HAP-1 (cell line): ENCODE results near the gene ITGBL1.

ENCODE experiments used
- DNase-seq, 2 experiments: peaks; one replicate each; pipeline ENCODE4 v3.0.0-alpha.2; 2016 to 2020; ENCODE audit warnings: low spot score in 2 of 2
- H3K27me3 ChIP-seq: fragments of 250-450 bp; sonication (Bioruptor Pico); 2 replicates; pipeline ENCODE4 v1.5.1; 2020; ENCODE audit warnings: low read depth, mild to moderate bottlenecking, moderate library complexity
- H3K36me3 ChIP-seq: fragments of 250-450 bp; sonication (Bioruptor Pico); replicated peaks from 2 replicates; pipeline ENCODE4 v1.5.1; 2020; ENCODE audit warnings: mild to moderate bottlenecking
- H3K4me1 ChIP-seq: fragments of 250-450 bp; sonication (Bioruptor Pico); 2 replicates; pipeline ENCODE4 v1.5.1; 2020; ENCODE audit warnings: mild to moderate bottlenecking
- H3K4me3 ChIP-seq: fragments of 250-450 bp; sonication (Bioruptor Pico); 2 replicates; pipeline ENCODE4 v1.5.1; 2020; ENCODE audit warnings: mild to moderate bottlenecking, moderate library complexity
- H3K9me3 ChIP-seq: fragments of 250-450 bp; sonication (Bioruptor Pico); 2 replicates; pipeline ENCODE4 v1.5.1; 2020; ENCODE audit warnings: mild to moderate bottlenecking, moderate library complexity
- in situ Hi-C: fragments of 300-500 bp; cut with MboI; formaldehyde crosslinking; loops from 3 replicates; pipeline ENCODE4 v1.14.3; 2020; ENCODE audit warnings: low sequenced_read_pairs, inconsistent platforms, mixed read lengths

Gene ITGBL1

GRCh38 chr13:101730420-101731000 lies 278.0 kb downstream of the ITGBL1 start:
- H3K4me1 ChIP-seq: no peaks in the 10 kb centered on the region
- H3K36me3 ChIP-seq: no peaks in the 10 kb centered on the region
- no peak for DNase-seq
- no peaks in the 10 kb centered on the region for H3K27me3 ChIP-seq
- H3K9me3 ChIP-seq: no peaks in the 10 kb centered on the region
- no peak overlapping the region for H3K4me3 ChIP-seq
- in situ Hi-C loops: no loop called here

- Histone ChIP-seq H3K4me3 (no peak overlapping the region), H3K36me3 (no peaks in the 10 kb centered on the region), H3K4me1 (no peaks in the 10 kb centered on the region), H3K27me3 (no peaks in the 10 kb centered on the region), H3K9me3 (no peaks in the 10 kb centered on the region)
- no peak for DNase-seq
- in situ Hi-C loops: no loop called here
Measured at GRCh38 chr13:101736566-101736965, 284.1 kb downstream of the ITGBL1 start.

- H3K4me1 ChIP-seq: no peaks in the 10 kb centered on the region
- in situ Hi-C loops: no loop called here
- no peaks in the 10 kb centered on the region for H3K36me3 ChIP-seq
- no peaks in the 10 kb centered on the region; the same call in 1 of the 2 replicates for H3K27me3 ChIP-seq
- no peak for DNase-seq
- H3K4me3 ChIP-seq: no peak overlapping the region
- H3K9me3 ChIP-seq: no peaks in the 10 kb centered on the region
Measured at GRCh38 chr13:101738336-101738735, 285.9 kb downstream of the ITGBL1 start.

GRCh38 chr13:101739382-101740178 lies 287.1 kb downstream of the ITGBL1 start:
- no peak for DNase-seq
- Histone ChIP-seq H3K4me1 (no peaks in the 10 kb centered on the region), H3K36me3 (no peaks in the 10 kb centered on the region), H3K4me3 (no peak overlapping the region), H3K9me3 (no peaks in the 10 kb centered on the region), H3K27me3 (no peaks in the 10 kb centered on the region; the same call in 1 of the 2 replicates)
- in situ Hi-C loops: no loop called here

GRCh38 chr13:101746513-101746912 lies 294.0 kb downstream of the ITGBL1 start:
- no peaks in the 10 kb centered on the region for H3K4me1 ChIP-seq
- H3K9me3 ChIP-seq: no peaks in the 10 kb centered on the region
- in situ Hi-C loops: no loop called here
- H3K36me3 ChIP-seq: no peaks in the 10 kb centered on the region
- DNase-seq: no peak
- peaks cover 8% of the 10 kb centered on the region; the same call in 1 of the 2 replicates for H3K27me3 ChIP-seq
- H3K4me3 ChIP-seq: no peak overlapping the region

GRCh38 chr13:101747039-101747438 lies 294.6 kb downstream of the ITGBL1 start:
- Histone ChIP-seq H3K9me3 (no peaks in the 10 kb centered on the region), H3K4me3 (no peak overlapping the region), H3K36me3 (no peaks in the 10 kb centered on the region), H3K4me1 (no peaks in the 10 kb centered on the region), H3K27me3 (peaks cover 8% of the 10 kb centered on the region; the same call in 1 of the 2 replicates)
- in situ Hi-C loops: no loop called here
- DNase-seq: no peak

- H3K4me3 ChIP-seq: no peak overlapping the region
- peaks cover 8% of the 10 kb centered on the region; the same call in 1 of the 2 replicates for H3K27me3 ChIP-seq
- no peak for DNase-seq
- in situ Hi-C loops: no loop called here
- H3K9me3 ChIP-seq: no peaks in the 10 kb centered on the region
- H3K36me3 ChIP-seq: no peaks in the 10 kb centered on the region
- H3K4me1 ChIP-seq: no peaks in the 10 kb centered on the region
Measured at GRCh38 chr13:101749584-101749983, 297.1 kb downstream of the ITGBL1 start.

- H3K27me3 ChIP-seq: peaks cover 11% of the 10 kb centered on the region; the same call in 1 of the 2 replicates
- no peaks in the 10 kb centered on the region for H3K9me3 ChIP-seq
- no peak overlapping the region for H3K4me3 ChIP-seq
- in situ Hi-C loops: no loop called here
- H3K36me3 ChIP-seq: no peaks in the 10 kb centered on the region
- DNase-seq: peak in 1 of 2 experiments; percentile 13
- no peaks in the 10 kb centered on the region for H3K4me1 ChIP-seq
Measured at GRCh38 chr13:101751488-101751887, 299.0 kb downstream of the ITGBL1 start.

- in situ Hi-C loops: no loop called here
- no peaks in the 10 kb centered on the region for H3K4me1 ChIP-seq
- peaks cover 11% of the 10 kb centered on the region for H3K27me3 ChIP-seq
- no peaks in the 10 kb centered on the region for H3K36me3 ChIP-seq
- DNase-seq: no peak
- H3K4me3 ChIP-seq: no peak overlapping the region
- H3K9me3 ChIP-seq: no peaks in the 10 kb centered on the region
Measured at GRCh38 chr13:101752432-101752831, 300.0 kb downstream of the ITGBL1 start.

- in situ Hi-C loops: no loop called here
- no peaks in the 10 kb centered on the region for H3K9me3 ChIP-seq
- no peaks in the 10 kb centered on the region for H3K4me1 ChIP-seq
- H3K27me3 ChIP-seq: peaks cover 11% of the 10 kb centered on the region
- no peaks in the 10 kb centered on the region for H3K36me3 ChIP-seq
- H3K4me3 ChIP-seq: no peak overlapping the region
- DNase-seq: no peak
Measured at GRCh38 chr13:101755228-101755887, 302.9 kb downstream of the ITGBL1 start.

- Histone ChIP-seq H3K4me1 (no peaks in the 10 kb centered on the region), H3K9me3 (no peaks in the 10 kb centered on the region), H3K27me3 (peaks cover 12% of the 10 kb centered on the region), H3K36me3 (no peaks in the 10 kb centered on the region), H3K4me3 (no peak overlapping the region)
- DNase-seq: peak in 1 of 2 experiments; percentile 52
- in situ Hi-C loops: no loop called here
Measured at GRCh38 chr13:101757446-101758039, 305.1 kb downstream of the ITGBL1 start.

GRCh38 chr13:101763191-101763590 lies 310.7 kb downstream of the ITGBL1 start:
- no peak for DNase-seq
- H3K9me3 ChIP-seq: no peaks in the 10 kb centered on the region
- H3K4me3 ChIP-seq: no peak overlapping the region
- no peaks in the 10 kb centered on the region for H3K4me1 ChIP-seq
- peaks cover 6% of the 10 kb centered on the region; the same call in 1 of the 2 replicates for H3K27me3 ChIP-seq
- in situ Hi-C loops: no loop called here
- no peaks in the 10 kb centered on the region for H3K36me3 ChIP-seq
